Gastroesophageal sphincter (tissue), 4 donors: ENCODE measurements around the gene ZNF576. TPM values are rescaled to one million over a fixed set of nuclear protein-coding genes. Genes with fewer than 3 reads are reported as not detected.
"Not testable (repeated sequence)": the region's sequence is repeated elsewhere in the genome, so short reads cannot be mapped to it uniquely, and the experiment has no call there.

Experiments used
- ATAC-seq: fragments of 150-250 bp; one replicate; pipeline ENCODE4 v1.9.1; 2016; ENCODE audit warnings: mild to moderate bottlenecking, moderate library complexity
- H3K27ac ChIP-seq, 4 donors: fragments of 200-600 bp; sonication (generic) in 3 of 4; 1 replicate in 3 of 4; 2 replicates in 1 of 4; pipeline ENCODE4 v1.5.1; 2016 to 2019
- H3K27me3 ChIP-seq: fragments of 200-600 bp; sonication (generic); one replicate; pipeline ENCODE4 v1.5.1; 2019
- H3K36me3 ChIP-seq, 2 donors: fragments of 200-600 bp; sonication (generic); one replicate each; pipeline ENCODE4 v1.5.1; 2019; ENCODE audit warnings: control low read depth in 1 of 2
- H3K4me1 ChIP-seq, 3 donors: fragments of 200-600 bp; sonication (generic); 1 replicate in 2 of 3; 2 replicates in 1 of 3; pipeline ENCODE4 v1.5.1; 2016 to 2019; ENCODE audit warnings: control low read depth in 2 of 3
- H3K4me3 ChIP-seq, 2 donors: fragments of 200-600 bp; sonication (generic); one replicate each; pipeline ENCODE4 v1.5.1; 2019; ENCODE audit warnings: mild to moderate bottlenecking in 1 of 2, moderate library complexity in 1 of 2
- H3K9me3 ChIP-seq, 3 donors: fragments of 200-600 bp; sonication (generic); one replicate each; pipeline ENCODE4 v1.5.1; 2017 to 2019; ENCODE audit warnings: control low read depth in 2 of 3
- EP300 ChIP-seq: sonication (generic); formaldehyde crosslinking; IDR thresholded peaks from one replicate; pipeline ENCODE4 v1.6.1; 2017; ENCODE audit warnings: antibody characterized with exemption, mild to moderate bottlenecking
- POLR2A ChIP-seq, 2 donors: fragments of 450-650 bp; IDR thresholded peaks; one replicate each; pipeline ENCODE4 v1.6.1; 2017; ENCODE audit warnings: antibody characterized with exemption in 2 of 2, mild to moderate bottlenecking in 2 of 2, moderate library complexity in 1 of 2
- POLR2AphosphoS5 ChIP-seq: sonication (generic); formaldehyde crosslinking; IDR thresholded peaks from one replicate; pipeline ENCODE4 v1.6.1; 2017; ENCODE audit warnings: antibody characterized with exemption
- WGBS, 2 donors: methylation state at CpG; one replicate each; pipeline ENCODE4 v1.1.5; 2018; ENCODE audit warnings: low coverage in 1 of 2; 5-methylcytosine and 5-hydroxymethylcytosine counted together
- total RNA-seq, 4 donors: library from RNA; depleted of rRNA; stranded (reverse); fragments of >200 nt; gene quantifications; one replicate each; pipeline ENCODE4 v1.1.0, GENCODE V29; 2016
- TF ChIP-seq, protein P1 (sequence below), 4 experiments: fragments of 200-600 bp in 2 of 4; fragments of 450-650 bp in 2 of 4; sonication (generic) in 1 of 4; IDR thresholded peaks; one replicate each; pipeline ENCODE4 v1.5.1; 2017 to 2019; ENCODE audit warnings: antibody characterized with exemption in 4 of 4, mild to moderate bottlenecking in 2 of 4, moderate library complexity in 2 of 4

The ZNF576 gene
- total RNA-seq, 4 donors from 2014 or later = 10.8 to 19.9 (median 14.2) TPM

DNA sequence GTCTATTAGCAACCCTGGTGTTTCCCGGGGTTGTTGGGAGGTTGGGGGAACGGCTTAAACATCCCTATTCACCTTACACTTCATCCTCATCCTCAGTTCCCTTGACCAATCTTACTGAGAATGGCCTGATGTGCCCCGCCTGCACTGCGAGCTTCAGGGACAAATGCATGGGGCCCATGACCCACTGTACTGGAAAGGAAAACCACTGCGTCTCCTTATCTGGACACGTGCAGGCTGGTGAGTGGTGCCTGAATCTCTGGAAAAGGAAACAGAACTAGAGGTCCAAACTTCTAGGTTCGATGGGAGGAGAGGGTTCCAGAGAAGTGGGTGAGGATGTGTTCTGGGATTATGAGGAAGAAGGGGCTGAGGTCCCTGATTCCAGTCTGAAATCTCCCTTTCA is 14.9 kb upstream of the ZNF576 start:
- H3K9me3 ChIP-seq = no peaks in the 10 kb centered on the region
- H3K4me3 ChIP-seq = peak overlapping the region in 1 of 2 donors; percentile 54
- 43 to 60% methylated on average over 1 to 4 of the region's 7 CpGs for WGBS, 2 donors
- H3K27me3 ChIP-seq = no peaks in the 10 kb centered on the region
- peak overlapping the region in 3 of 4 donors; percentile 64 to 81 (median 75) for H3K27ac ChIP-seq
- peaks cover 0 to 28% (median 6%) of the 10 kb centered on the region in 3 donors for H3K4me1 ChIP-seq
- TF ChIP-seq POLR2A (IDR thresholded peaks at IDR 0.05) = no peak
- no peak for TF ChIP-seq EP300
- TF ChIP-seq POLR2AphosphoS5 = no peak
- TF ChIP-seq, protein P1, sequence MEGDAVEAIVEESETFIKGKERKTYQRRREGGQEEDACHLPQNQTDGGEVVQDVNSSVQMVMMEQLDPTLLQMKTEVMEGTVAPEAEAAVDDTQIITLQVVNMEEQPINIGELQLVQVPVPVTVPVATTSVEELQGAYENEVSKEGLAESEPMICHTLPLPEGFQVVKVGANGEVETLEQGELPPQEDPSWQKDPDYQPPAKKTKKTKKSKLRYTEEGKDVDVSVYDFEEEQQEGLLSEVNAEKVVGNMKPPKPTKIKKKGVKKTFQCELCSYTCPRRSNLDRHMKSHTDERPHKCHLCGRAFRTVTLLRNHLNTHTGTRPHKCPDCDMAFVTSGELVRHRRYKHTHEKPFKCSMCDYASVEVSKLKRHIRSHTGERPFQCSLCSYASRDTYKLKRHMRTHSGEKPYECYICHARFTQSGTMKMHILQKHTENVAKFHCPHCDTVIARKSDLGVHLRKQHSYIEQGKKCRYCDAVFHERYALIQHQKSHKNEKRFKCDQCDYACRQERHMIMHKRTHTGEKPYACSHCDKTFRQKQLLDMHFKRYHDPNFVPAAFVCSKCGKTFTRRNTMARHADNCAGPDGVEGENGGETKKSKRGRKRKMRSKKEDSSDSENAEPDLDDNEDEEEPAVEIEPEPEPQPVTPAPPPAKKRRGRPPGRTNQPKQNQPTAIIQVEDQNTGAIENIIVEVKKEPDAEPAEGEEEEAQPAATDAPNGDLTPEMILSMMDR (IDR thresholded peaks at IDR 0.05) = no peak
- peaks cover 0 to 10% of the 10 kb centered on the region in 2 donors for H3K36me3 ChIP-seq
- no peak for ATAC-seq

DNA sequence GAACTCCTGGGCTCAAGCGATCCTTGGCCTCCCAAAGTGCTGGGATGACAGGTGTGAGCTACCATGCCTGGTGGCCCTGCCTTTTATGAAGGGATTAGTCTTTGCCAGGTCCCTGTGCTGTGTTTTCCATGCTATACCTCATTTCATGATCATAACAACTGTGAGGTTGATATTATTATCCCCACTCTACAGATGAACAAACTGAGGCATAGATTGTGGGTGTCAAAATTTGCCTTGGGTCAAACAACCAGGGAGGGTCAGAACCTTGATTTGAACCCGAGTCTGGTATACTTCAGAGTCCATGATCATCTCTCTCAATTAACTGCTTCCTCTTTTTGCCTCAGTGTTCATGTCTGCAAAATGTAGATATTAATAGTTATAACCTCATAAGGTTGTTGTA is 13.9 kb upstream of the ZNF576 start:
- peaks cover 0 to 28% (median 6%) of the 10 kb centered on the region in 3 donors for H3K4me1 ChIP-seq
- ATAC-seq = no peak
- WGBS, 2 donors = 77 to 100% methylated on average over 1 of the region's 2 CpGs
- H3K4me3 ChIP-seq = no peak overlapping the region
- H3K27me3 ChIP-seq = no peaks in the 10 kb centered on the region
- no peaks in the 10 kb centered on the region for H3K9me3 ChIP-seq
- H3K27ac ChIP-seq = no peak overlapping the region
- TF ChIP-seq EP300 (no peak), POLR2A (IDR thresholded peaks at IDR 0.05) (no peak)
- H3K36me3 ChIP-seq = peaks cover 0 to 17% of the 10 kb centered on the region in 2 donors

DNA sequence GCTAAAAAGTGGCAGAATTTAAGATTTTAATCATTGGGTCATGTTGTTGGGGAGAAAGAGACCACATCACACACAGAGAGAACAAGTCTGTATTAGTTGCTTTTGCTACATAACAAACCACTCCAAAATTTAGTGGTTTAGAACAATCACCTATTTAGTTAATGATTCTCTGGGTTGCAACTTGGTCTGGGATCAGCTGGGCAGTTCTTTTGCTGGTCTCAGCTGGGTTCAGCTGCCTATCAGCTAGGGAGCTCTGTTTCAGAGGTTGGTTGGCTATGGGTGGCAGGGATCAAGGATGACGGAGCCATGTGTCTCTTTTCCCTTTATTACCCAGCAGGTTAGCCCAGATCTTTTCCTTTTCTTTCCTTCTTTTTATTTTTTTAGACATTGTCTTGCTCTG is 11.9 kb upstream of the ZNF576 start:
- WGBS, 2 donors = 100% methylated on average over 1 of the region's 1 CpG; no CpG with 5 or more reads in 1 of the 2 donors
- H3K27ac ChIP-seq = no peak overlapping the region

DNA sequence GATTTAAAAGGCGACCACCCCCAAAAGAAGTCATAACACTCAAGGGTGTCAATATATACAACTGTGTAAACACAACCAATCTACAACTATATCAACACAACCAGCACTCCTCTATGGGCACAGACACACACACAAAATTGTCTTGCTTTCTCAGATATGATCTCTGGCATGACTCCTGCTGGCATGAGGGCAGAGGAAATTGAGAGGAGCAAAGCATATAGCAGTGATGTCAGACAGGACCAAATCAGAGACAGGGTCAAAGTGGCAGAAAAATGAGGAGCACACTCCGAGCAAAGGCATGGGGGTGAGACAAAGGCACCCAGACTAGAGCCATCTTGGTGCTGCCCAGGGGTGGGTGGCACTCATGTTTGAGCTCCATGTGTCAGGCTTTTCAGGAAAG is 10.0 kb upstream of the ZNF576 start:
- TF ChIP-seq POLR2A (IDR thresholded peaks at IDR 0.05) (no peak), EP300 (no peak), POLR2AphosphoS5 (no peak)
- TF ChIP-seq, protein P1 (IDR thresholded peaks at IDR 0.05) = no peak
- H3K27me3 ChIP-seq = no peaks in the 10 kb centered on the region
- H3K4me1 ChIP-seq = peaks cover 0 to 10% (median 3%) of the 10 kb centered on the region in 3 donors
- H3K36me3 ChIP-seq = peaks cover 0 to 51% of the 10 kb centered on the region in 2 donors
- 60 to 69% methylated on average over 1 to 2 of the region's 2 CpGs for WGBS, 2 donors
- no peak overlapping the region for H3K4me3 ChIP-seq
- no peaks in the 10 kb centered on the region for H3K9me3 ChIP-seq
- no peak overlapping the region for H3K27ac ChIP-seq
- no peak for ATAC-seq

More for the DNA sequence above, 11.9 kb upstream of the ZNF576 start:
- no peak overlapping the region for H3K4me3 ChIP-seq
- H3K9me3 ChIP-seq = no peaks in the 10 kb centered on the region
- peaks cover 0 to 28% (median 6%) of the 10 kb centered on the region in 3 donors for H3K4me1 ChIP-seq
- peaks cover 0 to 33% of the 10 kb centered on the region in 2 donors for H3K36me3 ChIP-seq
- TF ChIP-seq POLR2AphosphoS5 (no peak), EP300 (no peak), POLR2A (IDR thresholded peaks at IDR 0.05) (no peak)
- TF ChIP-seq, protein P1 (IDR thresholded peaks at IDR 0.05) = no peak
- ATAC-seq = no peak
- H3K27me3 ChIP-seq = no peaks in the 10 kb centered on the region

DNA sequence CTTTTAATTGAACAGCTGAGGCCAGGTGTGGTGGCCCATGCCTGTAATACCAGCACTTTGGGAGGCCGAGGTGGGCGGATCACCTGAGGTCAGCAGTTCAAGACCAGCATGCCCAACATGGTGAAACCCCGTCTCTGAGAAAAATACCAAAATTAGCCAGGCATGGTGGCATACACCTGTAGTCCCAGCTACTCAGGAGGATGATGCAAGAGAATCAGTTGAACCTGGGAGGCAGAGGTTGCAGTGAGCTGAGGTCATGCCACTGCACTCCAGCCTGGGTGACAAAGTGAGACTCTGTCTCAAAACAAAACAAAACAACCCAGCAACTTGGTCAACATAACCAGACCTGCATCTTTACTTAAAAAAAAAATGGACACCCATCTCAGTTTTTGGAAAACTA is 9.4 kb upstream of the ZNF576 start:
- H3K36me3 ChIP-seq = peaks cover 0 to 58% of the 10 kb centered on the region in 2 donors
- not testable (repeated sequence) for ATAC-seq, H3K4me3 ChIP-seq, H3K9me3 ChIP-seq, H3K27me3 ChIP-seq, H3K4me1 ChIP-seq, H3K27ac ChIP-seq
- 83 to 100% methylated on average over 1 to 3 of the region's 3 CpGs for WGBS, 2 donors

DNA sequence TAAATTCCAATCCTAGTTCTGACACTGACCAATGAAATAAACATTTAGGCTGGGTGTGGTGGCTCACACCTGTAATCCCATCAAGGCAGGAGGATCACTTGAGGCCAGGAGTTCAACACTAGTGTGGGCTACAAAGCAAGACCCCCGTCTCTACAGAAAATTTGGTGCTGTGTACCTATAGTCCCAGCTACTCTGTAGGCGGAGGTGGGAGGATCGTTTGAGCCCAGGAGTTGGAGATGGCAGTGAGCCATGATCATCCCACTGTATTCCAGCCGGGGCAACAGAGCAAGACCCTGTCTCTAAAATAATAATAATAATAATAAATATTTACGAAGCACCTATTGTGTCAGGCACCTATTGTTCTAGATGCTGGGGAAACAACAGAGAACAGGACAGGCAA is 7.1 kb upstream of the ZNF576 start:
- H3K9me3 ChIP-seq = no peaks in the 10 kb centered on the region
- 61 to 76% methylated on average over 5 of the region's 5 CpGs for WGBS, 2 donors
- no peak overlapping the region for H3K4me3 ChIP-seq
- no peaks in the 10 kb centered on the region for H3K27me3 ChIP-seq
- peaks cover 0 to 19% (median 10%) of the 10 kb centered on the region in 3 donors for H3K4me1 ChIP-seq
- ATAC-seq = no peak
- TF ChIP-seq EP300 (no peak), POLR2AphosphoS5 (no peak), POLR2A (IDR thresholded peaks at IDR 0.05) (no peak)
- TF ChIP-seq, protein P1 (IDR thresholded peaks at IDR 0.05) = no peak
- H3K36me3 ChIP-seq = peaks cover 0 to 80% of the 10 kb centered on the region in 2 donors
- no peak overlapping the region for H3K27ac ChIP-seq
